Choroid plexus epithelial cell (primary cell): ENCODE data around the gene AHNAK.

Source experiments
- DNase-seq: peaks from one replicate; pipeline ENCODE4 v3.0.0-alpha.2; 2010; ENCODE audit warnings: low read depth
- H3K4me3 ChIP-seq: 2 replicates; pipeline ENCODE4 v1.5.1; 2011; ENCODE audit warnings: low read depth, mild to moderate bottlenecking, control low read depth, low read length, moderate library complexity
- CTCF ChIP-seq: conservative IDR thresholded peaks from 2 replicates; pipeline ENCODE4 v1.5.1; 2011; ENCODE audit warnings: low read depth, mild to moderate bottlenecking, control low read depth, inconsistent platforms, low read length, moderate library complexity

Gene AHNAK

GRCh38 chr11:62418136-62418535, 128.5 kb downstream of the AHNAK start:
- no peak for DNase-seq
- no peak for TF ChIP-seq CTCF
- H3K4me3 ChIP-seq: no peak overlapping the region

GRCh38 chr11:62416596-62416995, 130.0 kb downstream of the AHNAK start:
- H3K4me3 ChIP-seq: no peak overlapping the region
- DNase-seq: no peak
- TF ChIP-seq CTCF: no peak

DNA sequence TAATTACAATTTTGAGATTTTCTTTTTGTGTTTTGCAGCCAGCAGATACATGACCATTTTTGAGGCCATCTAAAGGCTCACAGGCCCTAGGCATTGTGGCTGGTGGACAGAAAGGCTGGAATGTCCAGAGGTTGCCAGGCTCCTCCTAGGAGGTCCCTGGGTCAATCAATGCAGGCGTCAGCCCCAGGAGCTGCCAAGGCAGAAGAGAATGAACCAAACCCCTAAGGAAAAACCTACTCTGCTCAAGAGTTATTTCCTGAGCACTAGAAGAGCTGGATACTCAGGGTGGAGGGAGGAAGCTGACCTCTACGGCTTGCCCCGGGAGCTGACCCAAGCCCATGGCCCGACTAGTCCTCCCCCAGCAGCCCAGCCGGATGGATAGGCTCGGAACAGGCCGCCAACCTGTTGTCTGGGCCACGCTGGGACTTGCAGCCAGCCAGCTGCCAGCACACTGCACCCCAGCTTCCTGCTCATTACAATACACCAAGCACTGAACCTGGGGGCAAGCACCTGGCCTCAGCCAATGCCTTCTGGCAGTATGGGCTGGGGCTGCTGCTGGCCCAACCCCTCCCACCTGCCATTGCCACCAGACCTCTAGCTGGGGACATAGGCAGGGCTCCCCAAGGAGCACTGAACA, 133.4 kb downstream of the AHNAK start:
- TF ChIP-seq CTCF: no peak
- no peak for DNase-seq
- no peak overlapping the region for H3K4me3 ChIP-seq

DNA sequence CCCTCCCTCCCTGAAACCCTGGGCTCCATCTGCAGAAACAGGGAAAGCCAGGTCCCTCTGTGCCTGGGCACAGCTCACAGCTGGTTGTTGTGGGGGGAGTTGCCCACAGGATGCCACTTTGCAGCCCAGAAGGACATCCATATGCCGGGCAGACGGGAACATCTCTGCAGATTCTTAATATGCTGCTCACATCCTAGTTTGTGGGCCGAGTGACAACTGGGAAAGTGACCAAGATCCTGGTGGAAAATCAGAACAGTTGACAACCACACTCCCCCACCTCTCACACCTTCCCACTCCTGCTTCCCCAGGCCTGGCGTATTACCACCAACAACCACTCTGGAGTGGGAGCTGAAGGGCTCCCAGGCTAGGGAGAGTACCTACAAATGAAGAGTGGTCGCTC, 135.1 kb downstream of the AHNAK start:
- no peak for DNase-seq
- TF ChIP-seq CTCF: no peak
- H3K4me3 ChIP-seq: no peak overlapping the region

DNA sequence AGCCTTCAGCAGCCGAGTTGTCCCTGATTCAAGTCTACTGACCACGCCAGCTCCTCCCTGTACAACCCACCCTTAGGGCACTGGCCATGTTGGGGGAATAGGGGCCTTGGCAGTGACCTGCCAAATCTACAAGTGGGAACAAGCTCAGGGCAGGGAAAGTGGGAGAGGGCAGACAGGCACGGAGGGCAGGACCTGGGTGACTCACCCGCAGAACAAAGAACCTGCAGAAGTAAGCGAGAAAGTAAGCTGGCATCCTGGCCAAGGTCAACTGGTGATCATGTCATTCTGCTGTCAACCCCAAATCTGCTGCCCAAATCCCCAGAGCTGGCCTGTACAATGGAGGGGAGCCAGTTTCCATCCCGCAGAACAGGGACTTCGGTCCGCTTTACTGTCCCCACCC, 135.6 kb downstream of the AHNAK start:
- no peak for TF ChIP-seq CTCF
- no peak overlapping the region for H3K4me3 ChIP-seq
- no peak for DNase-seq

GRCh38 chr11:62409831-62410230, 136.8 kb downstream of the AHNAK start:
- no peak overlapping the region for H3K4me3 ChIP-seq
- no peak for TF ChIP-seq CTCF
- no peak for DNase-seq

GRCh38 chr11:62406034-62406433, 140.6 kb downstream of the AHNAK start:
- TF ChIP-seq CTCF: no peak
- DNase-seq: no peak
- H3K4me3 ChIP-seq: no peak overlapping the region
